ENCODE results near the gene ADRA2B.

ADRA2B gene

DNA sequence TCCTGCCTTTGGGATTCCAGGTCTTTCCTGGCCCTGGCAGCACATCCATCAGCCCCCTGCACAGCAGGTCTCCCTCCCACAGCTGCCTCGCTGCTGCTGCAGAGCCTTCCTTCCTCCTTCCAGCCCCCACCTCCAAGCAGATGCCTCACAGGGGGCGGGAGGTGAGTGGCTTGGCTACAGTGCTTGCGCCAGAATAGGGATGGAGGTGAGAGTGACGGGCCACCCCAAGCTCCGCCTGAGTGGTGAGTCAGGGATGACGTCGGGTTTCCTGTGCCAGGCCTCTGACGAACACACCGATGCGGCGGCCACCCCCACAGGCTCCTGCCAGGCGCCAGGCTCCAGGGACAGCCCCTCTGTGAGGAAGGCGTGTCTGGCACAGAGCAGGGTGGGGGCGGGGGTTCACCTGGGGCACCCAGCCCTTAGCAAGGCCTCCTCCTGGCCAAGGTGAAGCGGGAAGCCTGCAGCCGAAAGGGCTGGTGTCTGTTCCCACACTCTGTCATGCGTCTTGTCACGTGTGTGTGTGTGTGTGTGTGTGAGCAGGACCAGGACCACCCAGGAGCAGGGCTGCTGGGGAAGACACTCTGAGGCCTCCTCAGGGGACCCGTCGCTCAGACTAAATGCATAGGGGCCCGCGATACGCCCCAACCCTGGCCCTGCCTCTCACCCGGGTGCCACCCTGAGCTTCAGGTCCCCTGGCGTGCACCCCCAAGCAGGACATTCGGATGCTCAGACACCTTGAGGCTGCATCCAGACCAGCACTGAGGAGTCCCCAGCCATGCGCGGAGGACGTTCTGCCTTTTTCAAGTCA, 32.2 kb upstream of the ADRA2B start:
- Histone ChIP-seq H2AK5ac (ENCODE audit: low read length, severe bottlenecking) (no peak overlapping the region), H3K23ac (ENCODE audit: low read length in 2 of 2) (peak overlapping the region in 1 of 2 experiments; percentile 36), H3K36me3 (ENCODE audit: control insufficient read depth in 1 of 2, insufficient read depth in 2 of 2, low read depth in 1 of 2, low read length in 2 of 2) (peaks cover 0 to 2% of the 10 kb centered on the region in 2 experiments), H4K91ac (ENCODE audit: low read length) (no peak overlapping the region), H3K4me2 (ENCODE audit: low read length, poor library complexity, severe bottlenecking) (peak overlapping the region; percentile 70), H2BK15ac (ENCODE audit: low read depth, poor library complexity, severe bottlenecking) (no peak overlapping the region), H3K4me1 (ENCODE audit: control insufficient read depth, insufficient read depth, low read depth, low read length) (peaks cover 29% of the 10 kb centered on the region), H3K9ac (ENCODE audit: low read length) (peak overlapping the region; percentile 26), H4K8ac (ENCODE audit: low read length) (peak overlapping the region; percentile 73), H3K27me3 (ENCODE audit: control insufficient read depth in 1 of 2, insufficient read depth in 1 of 2, low read length in 2 of 2) (peaks cover 17 to 24% of the 10 kb centered on the region in 2 experiments), H3K4ac (ENCODE audit: low read depth in 1 of 2, low read length in 2 of 2) (no peak overlapping the region), H3K4me3 (ENCODE audit: insufficient read depth in 1 of 2, low read depth in 1 of 2, low read length in 2 of 2) (peak overlapping the region in 1 of 2 experiments; percentile 34), H2BK12ac (ENCODE audit: low read length in 2 of 2) (peak overlapping the region in 1 of 2 experiments; percentile 16), H2BK5ac (ENCODE audit: low read depth, low read length, poor library complexity, severe bottlenecking) (no peak overlapping the region), H2BK120ac (ENCODE audit: low read depth, low read length) (no peak overlapping the region), H3K18ac (ENCODE audit: low read depth in 1 of 2, low read length in 2 of 2) (peak overlapping the region in 1 of 2 experiments; percentile 89), H3K79me1 (replicated peaks; ENCODE audit: low read length, poor library complexity, severe bottlenecking) (no peaks in the 10 kb centered on the region), H2AFZ (ENCODE audit: low read depth, low read length) (peak overlapping the region; percentile 65), H3K9me3 (ENCODE audit: control insufficient read depth, low read length) (no peaks in the 10 kb centered on the region), H3K14ac (ENCODE audit: low read length in 2 of 2) (peak overlapping the region in 1 of 2 experiments; percentile 66), H3K27ac (ENCODE audit: low read length, poor library complexity, severe bottlenecking) (no peak overlapping the region)
- 36% methylated on average over 27 of the region's 29 CpGs for WGBS
- DNase-seq, result peak; percentile 92

DNA sequence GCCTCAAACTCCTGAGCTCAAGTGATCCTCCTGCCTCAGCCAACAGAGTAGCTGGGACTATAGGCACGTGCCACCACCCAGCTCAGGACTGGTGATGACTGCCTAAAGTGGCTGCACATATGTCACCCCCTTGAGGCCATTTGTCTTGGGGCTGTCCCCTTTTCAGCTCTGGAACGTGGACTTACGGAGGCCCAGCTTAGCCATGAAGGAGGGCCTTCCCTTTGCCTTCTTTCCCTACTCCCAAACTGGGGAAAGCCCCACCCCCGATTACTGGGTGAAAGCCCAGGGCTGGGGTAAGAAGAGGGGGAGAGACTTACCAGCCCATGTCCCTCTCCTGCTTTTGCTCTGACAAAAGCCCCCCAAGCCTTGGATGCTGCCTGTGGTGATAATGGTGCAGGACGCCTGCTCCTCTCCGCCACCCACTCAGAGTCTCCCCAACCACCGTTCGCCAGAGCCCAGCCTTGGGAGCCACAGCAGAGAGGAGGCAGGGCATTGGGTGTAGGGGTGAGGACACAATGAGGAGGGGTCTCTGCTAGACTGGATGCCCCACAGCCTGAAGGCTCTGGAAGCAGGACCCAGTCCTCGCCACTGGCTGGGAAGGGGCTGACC, 31.3 kb upstream of the ADRA2B start:
- Histone ChIP-seq H3K4me2 (ENCODE audit: low read length, poor library complexity, severe bottlenecking) (no peak overlapping the region), H3K4me3 (ENCODE audit: insufficient read depth in 1 of 2, low read depth in 1 of 2, low read length in 2 of 2) (no peak overlapping the region), H3K4me1 (ENCODE audit: control insufficient read depth, insufficient read depth, low read depth, low read length) (peaks cover 29% of the 10 kb centered on the region), H3K9me3 (ENCODE audit: control insufficient read depth, low read length) (no peaks in the 10 kb centered on the region), H3K18ac (ENCODE audit: low read depth in 1 of 2, low read length in 2 of 2) (no peak overlapping the region), H3K27me3 (ENCODE audit: control insufficient read depth in 1 of 2, insufficient read depth in 1 of 2, low read length in 2 of 2) (peaks cover 16 to 24% of the 10 kb centered on the region in 2 experiments), H3K36me3 (ENCODE audit: control insufficient read depth in 1 of 2, insufficient read depth in 2 of 2, low read depth in 1 of 2, low read length in 2 of 2) (peaks cover 0 to 2% of the 10 kb centered on the region in 2 experiments), H2BK5ac (ENCODE audit: low read depth, low read length, poor library complexity, severe bottlenecking) (no peak overlapping the region), H3K14ac (ENCODE audit: low read length in 2 of 2) (no peak overlapping the region), H2BK120ac (ENCODE audit: low read depth, low read length) (no peak overlapping the region), H2BK15ac (ENCODE audit: low read depth, poor library complexity, severe bottlenecking) (no peak overlapping the region), H2BK12ac (ENCODE audit: low read length in 2 of 2) (no peak overlapping the region), H3K27ac (ENCODE audit: low read length, poor library complexity, severe bottlenecking) (no peak overlapping the region), H4K8ac (ENCODE audit: low read length) (no peak overlapping the region), H2AFZ (ENCODE audit: low read depth, low read length) (no peak overlapping the region), H3K9ac (ENCODE audit: low read length) (no peak overlapping the region), H4K91ac (ENCODE audit: low read length) (no peak overlapping the region), H3K4ac (ENCODE audit: low read depth in 1 of 2, low read length in 2 of 2) (no peak overlapping the region), H3K23ac (ENCODE audit: low read length in 2 of 2) (no peak overlapping the region), H3K79me1 (replicated peaks; ENCODE audit: low read length, poor library complexity, severe bottlenecking) (no peaks in the 10 kb centered on the region), H2AK5ac (ENCODE audit: low read length, severe bottlenecking) (no peak overlapping the region)
- DNase-seq, result no peak
- WGBS, result 78% methylated on average over 4 of the region's 9 CpGs

DNA sequence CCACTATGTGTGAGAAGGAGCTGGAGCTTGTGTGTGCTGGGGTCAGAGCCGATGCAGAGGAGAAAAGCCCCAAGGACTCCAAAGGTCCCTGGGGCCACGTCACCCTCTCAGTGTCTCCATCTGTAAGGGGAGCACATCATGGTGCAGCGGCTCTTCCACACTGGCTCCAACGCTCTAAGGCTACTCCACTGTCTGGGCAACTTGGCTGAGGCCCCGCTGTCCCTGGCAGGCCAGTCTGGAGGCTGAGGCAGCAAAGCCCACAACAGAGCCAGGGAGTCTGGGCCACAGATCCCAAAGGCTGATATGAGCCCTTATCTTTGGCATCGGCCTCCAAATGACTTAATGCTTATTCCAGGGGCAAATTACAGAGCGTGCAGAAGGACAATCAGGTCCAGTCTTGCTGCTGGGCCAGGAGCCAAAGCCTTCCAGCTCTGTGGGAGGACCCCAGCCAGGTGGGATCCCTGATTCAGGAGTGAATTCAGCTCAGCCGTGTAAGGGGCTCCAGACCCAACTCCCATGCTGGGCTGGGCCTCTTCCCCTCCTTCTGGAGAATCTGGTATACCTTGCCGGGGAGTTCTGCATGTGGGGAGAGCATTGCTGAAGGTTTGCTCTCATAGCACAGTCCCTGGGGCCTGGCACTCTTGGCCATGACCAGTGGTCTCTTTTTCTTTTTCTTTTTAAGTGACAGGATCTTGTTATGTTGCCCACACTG, 30.7 kb upstream of the ADRA2B start:
- DNase-seq, result peak; percentile 12
- Histone ChIP-seq H3K36me3 (ENCODE audit: control insufficient read depth in 1 of 2, insufficient read depth in 2 of 2, low read depth in 1 of 2, low read length in 2 of 2) (peaks cover 0 to 2% of the 10 kb centered on the region in 2 experiments), H2BK120ac (ENCODE audit: low read depth, low read length) (no peak overlapping the region), H2AFZ (ENCODE audit: low read depth, low read length) (no peak overlapping the region), H3K9me3 (ENCODE audit: control insufficient read depth, low read length) (no peaks in the 10 kb centered on the region), H3K4me1 (ENCODE audit: control insufficient read depth, insufficient read depth, low read depth, low read length) (peaks cover 29% of the 10 kb centered on the region), H3K4ac (ENCODE audit: low read depth in 1 of 2, low read length in 2 of 2) (no peak overlapping the region), H3K9ac (ENCODE audit: low read length) (no peak overlapping the region), H2BK5ac (ENCODE audit: low read depth, low read length, poor library complexity, severe bottlenecking) (no peak overlapping the region), H3K4me2 (ENCODE audit: low read length, poor library complexity, severe bottlenecking) (no peak overlapping the region), H2BK12ac (ENCODE audit: low read length in 2 of 2) (no peak overlapping the region), H3K27me3 (ENCODE audit: control insufficient read depth in 1 of 2, insufficient read depth in 1 of 2, low read length in 2 of 2) (peaks cover 16 to 24% of the 10 kb centered on the region in 2 experiments), H3K23ac (ENCODE audit: low read length in 2 of 2) (no peak overlapping the region), H2BK15ac (ENCODE audit: low read depth, poor library complexity, severe bottlenecking) (no peak overlapping the region), H3K4me3 (ENCODE audit: insufficient read depth in 1 of 2, low read depth in 1 of 2, low read length in 2 of 2) (no peak overlapping the region), H4K8ac (ENCODE audit: low read length) (no peak overlapping the region), H3K27ac (ENCODE audit: low read length, poor library complexity, severe bottlenecking) (no peak overlapping the region), H3K18ac (ENCODE audit: low read depth in 1 of 2, low read length in 2 of 2) (no peak overlapping the region), H3K14ac (ENCODE audit: low read length in 2 of 2) (no peak overlapping the region), H4K91ac (ENCODE audit: low read length) (no peak overlapping the region), H3K79me1 (replicated peaks; ENCODE audit: low read length, poor library complexity, severe bottlenecking) (no peaks in the 10 kb centered on the region), H2AK5ac (ENCODE audit: low read length, severe bottlenecking) (no peak overlapping the region)
- WGBS, result 81% methylated on average over 9 of the region's 9 CpGs
